HepG2 (cell line): ENCODE results near the gene RNF125. TPM values are rescaled to one million over a fixed set of nuclear protein-coding genes. Genes with fewer than 3 reads are reported as not detected.

ENCODE experiments used
- ADNP ChIP-seq: sonication (generic); formaldehyde crosslinking; IDR thresholded peaks from 2 replicates; pipeline ENCODE4 v1.4.0; 2020; ENCODE audit warnings: missing genetic modification reagents
- CHD2 ChIP-seq: IDR thresholded peaks from 2 replicates; pipeline ENCODE4 v1.6.1; 2011; ENCODE audit warnings: low read depth, low read length, improper control_type of control experiment
- MAFK ChIP-seq, 2 experiments: IDR thresholded peaks in 1 of 2; conservative IDR thresholded peaks in 1 of 2; 2 replicates each; pipeline ENCODE4 v1.6.1; 2011; ENCODE audit warnings: improper control_type of control experiment in 2 of 2, low read length in 2 of 2
- MEIS1 ChIP-seq: sonication (generic); formaldehyde crosslinking; IDR thresholded peaks from 2 replicates; pipeline ENCODE4 v1.9.0; 2021; ENCODE audit warnings: mild to moderate bottlenecking, missing genetic modification reagents, moderate library complexity, borderline replicate concordance
- MYPOP ChIP-seq: sonication (generic); formaldehyde crosslinking; IDR thresholded peaks from 2 replicates; pipeline ENCODE4 v1.8.1; 2023; ENCODE audit warnings: mild to moderate bottlenecking, moderate library complexity, missing genetic modification reagents
- MZF1 ChIP-seq: sonication (generic); formaldehyde crosslinking; IDR thresholded peaks from 2 replicates; pipeline ENCODE4 v1.8.1; 2023; ENCODE audit warnings: mild to moderate bottlenecking, missing genetic modification reagents, borderline replicate concordance
- NAIF1 ChIP-seq: sonication (generic); formaldehyde crosslinking; IDR thresholded peaks from 2 replicates; pipeline ENCODE4 v1.5.0; 2020; ENCODE audit warnings: mild to moderate bottlenecking, missing genetic modification reagents, borderline replicate concordance
- RXRB ChIP-seq: IDR thresholded peaks from 2 replicates; pipeline ENCODE4 v1.6.1; 2016; ENCODE audit warnings: borderline replicate concordance, missing genetic modification reagents, missing compliant biosample characterization
- TBP ChIP-seq: sonication (generic); formaldehyde crosslinking; IDR thresholded peaks from 2 replicates; pipeline ENCODE4 v1.5.0; 2020; ENCODE audit warnings: missing genetic modification reagents
- TIGD3 ChIP-seq: sonication (generic); formaldehyde crosslinking; IDR thresholded peaks from 2 replicates; pipeline ENCODE4 v1.5.1; 2020; ENCODE audit warnings: mild to moderate bottlenecking, missing genetic modification reagents, borderline replicate concordance
- ZBTB34 ChIP-seq: sonication (generic); formaldehyde crosslinking; IDR thresholded peaks from 2 replicates; pipeline ENCODE4 v1.8.0; 2022; ENCODE audit warnings: mild to moderate bottlenecking, missing genetic modification reagents
- ZFP82 ChIP-seq: sonication (generic); formaldehyde crosslinking; IDR thresholded peaks from 2 replicates; pipeline ENCODE4 v1.5.1; 2020; ENCODE audit warnings: mild to moderate bottlenecking, missing genetic modification reagents, borderline replicate concordance
- ZFY ChIP-seq: sonication (generic); formaldehyde crosslinking; IDR thresholded peaks from 2 replicates; pipeline ENCODE4 v1.4.0; 2020; ENCODE audit warnings: missing genetic modification reagents
- ZNF275 ChIP-seq: sonication (generic); formaldehyde crosslinking; IDR thresholded peaks from 2 replicates; pipeline ENCODE4 v1.8.0; 2022; ENCODE audit warnings: missing genetic modification reagents, mild to moderate bottlenecking, inconsistent platforms, borderline replicate concordance
- ZNF362 ChIP-seq: sonication (generic); formaldehyde crosslinking; IDR thresholded peaks from 2 replicates; pipeline ENCODE4 v1.4.0; 2020; ENCODE audit warnings: missing genetic modification reagents, mild to moderate bottlenecking, borderline replicate concordance
- ZZZ3 ChIP-seq: sonication (generic); formaldehyde crosslinking; IDR thresholded peaks from 2 replicates; pipeline ENCODE4 v1.4.0; 2020; ENCODE audit warnings: missing genetic modification reagents, mild to moderate bottlenecking, borderline replicate concordance
- polyA plus RNA-seq, 8 experiments: library from polyadenylated mRNA; depleted of rRNA in 3 of 8; stranded (reverse) in 7 of 8; unstranded in 1 of 8; fragments of >200 nt; fragmentation: Illumina TruSeq in 4 of 8; extraction: Trizol in 4 of 8; gene quantifications; 2 replicates each; pipeline versions ENCODE4 v1.2.1 to v1.2.3, GENCODE V29; 2011 to 2016; ENCODE audit warnings: low read depth in 4 of 8, missing spikeins in 1 of 8, mixed read lengths in 1 of 8; ENCODE audit not compliant: insufficient read depth in 1 of 8
- total RNA-seq, 5 experiments: library from RNA; depleted of rRNA; stranded (reverse); fragments of >200 nt; fragmentation: Illumina TruSeq; extraction: Trizol; gene quantifications; 2 replicates each; pipeline ENCODE4 v1.2.3, GENCODE V29; 2016; ENCODE audit warnings: low read depth in 1 of 5
- TF ChIP-seq, protein P1 (sequence below), 2 experiments: IDR thresholded peaks; 2 replicates each; pipeline ENCODE4 v1.6.1; 2011 to 2012; ENCODE audit warnings: low read length in 2 of 2, borderline replicate concordance in 1 of 2, low read depth in 1 of 2, mild to moderate bottlenecking in 1 of 2, moderate library complexity in 1 of 2

The RNF125 gene
- total and polyA plus RNA-seq, 2 of the 13 experiments (the other 11 are each of a cell fraction or from before 2014, with no cell fraction given), result 0.58 to 1.8 TPM

GRCh38 chr18:32091724-32092421 lies 73.2 kb downstream of the RNF125 start, which contains the start of gene RNF138 (continued):
- 0 out of 2 replicates have a peak, but pooled peaks have one; percentile 15 for TF ChIP-seq ZNF362 (CRISPR knock-in tag)
- TF ChIP-seq, protein P1, sequence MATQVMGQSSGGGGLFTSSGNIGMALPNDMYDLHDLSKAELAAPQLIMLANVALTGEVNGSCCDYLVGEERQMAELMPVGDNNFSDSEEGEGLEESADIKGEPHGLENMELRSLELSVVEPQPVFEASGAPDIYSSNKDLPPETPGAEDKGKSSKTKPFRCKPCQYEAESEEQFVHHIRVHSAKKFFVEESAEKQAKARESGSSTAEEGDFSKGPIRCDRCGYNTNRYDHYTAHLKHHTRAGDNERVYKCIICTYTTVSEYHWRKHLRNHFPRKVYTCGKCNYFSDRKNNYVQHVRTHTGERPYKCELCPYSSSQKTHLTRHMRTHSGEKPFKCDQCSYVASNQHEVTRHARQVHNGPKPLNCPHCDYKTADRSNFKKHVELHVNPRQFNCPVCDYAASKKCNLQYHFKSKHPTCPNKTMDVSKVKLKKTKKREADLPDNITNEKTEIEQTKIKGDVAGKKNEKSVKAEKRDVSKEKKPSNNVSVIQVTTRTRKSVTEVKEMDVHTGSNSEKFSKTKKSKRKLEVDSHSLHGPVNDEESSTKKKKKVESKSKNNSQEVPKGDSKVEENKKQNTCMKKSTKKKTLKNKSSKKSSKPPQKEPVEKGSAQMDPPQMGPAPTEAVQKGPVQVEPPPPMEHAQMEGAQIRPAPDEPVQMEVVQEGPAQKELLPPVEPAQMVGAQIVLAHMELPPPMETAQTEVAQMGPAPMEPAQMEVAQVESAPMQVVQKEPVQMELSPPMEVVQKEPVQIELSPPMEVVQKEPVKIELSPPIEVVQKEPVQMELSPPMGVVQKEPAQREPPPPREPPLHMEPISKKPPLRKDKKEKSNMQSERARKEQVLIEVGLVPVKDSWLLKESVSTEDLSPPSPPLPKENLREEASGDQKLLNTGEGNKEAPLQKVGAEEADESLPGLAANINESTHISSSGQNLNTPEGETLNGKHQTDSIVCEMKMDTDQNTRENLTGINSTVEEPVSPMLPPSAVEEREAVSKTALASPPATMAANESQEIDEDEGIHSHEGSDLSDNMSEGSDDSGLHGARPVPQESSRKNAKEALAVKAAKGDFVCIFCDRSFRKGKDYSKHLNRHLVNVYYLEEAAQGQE (IDR thresholded peaks at IDR 0.05; ENCODE audit: borderline replicate concordance in 1 of 2, low read depth in 1 of 2, low read length in 2 of 2), result no peak
- TF ChIP-seq NAIF1 (CRISPR knock-in tag), result peak; percentile 93
- peak; percentile 94 for TF ChIP-seq ZFY (CRISPR knock-in tag)
- no peak for TF ChIP-seq MAFK (conservative IDR thresholded peaks at IDR 0.05 in 1 of 2, IDR thresholded peaks at IDR 0.05 in 1 of 2; ENCODE audit: low read length in 2 of 2)
- TF ChIP-seq ZNF275 (CRISPR knock-in tag), result 0 out of 2 replicates have a peak, but pooled peaks have one; percentile 48
- TF ChIP-seq ZZZ3, result peak; percentile 54; the same call in 1 of the 2 replicates
- peak; percentile 63; the same call in 1 of the 2 replicates for TF ChIP-seq ZBTB34 (CRISPR knock-in tag)
- no peak for TF ChIP-seq ADNP (CRISPR knock-in tag)
- TF ChIP-seq ZFP82 (CRISPR knock-in tag), result peak; percentile 60; the same call in 1 of the 2 replicates
- TF ChIP-seq CHD2, result no peak
- TF ChIP-seq MEIS1 (CRISPR knock-in tag), result peak; percentile 34; the same call in 1 of the 2 replicates
- no peak for TF ChIP-seq MZF1
- no peak for TF ChIP-seq TBP (CRISPR knock-in tag)
- peak; percentile 81; the same call in 1 of the 2 replicates for TF ChIP-seq MYPOP (CRISPR knock-in tag)
- peak; percentile 39 for TF ChIP-seq RXRB
- TF ChIP-seq TIGD3 (CRISPR knock-in tag), result no peak
